ENCODE results near the gene MN1. TPM values are rescaled to one million over a fixed set of nuclear protein-coding genes. Genes with fewer than 3 reads are reported as not detected.

The MN1 gene
- total and polyA plus RNA-seq, 2 experiments from 2014 or later: 7.8 to 45.8 TPM

DNA sequence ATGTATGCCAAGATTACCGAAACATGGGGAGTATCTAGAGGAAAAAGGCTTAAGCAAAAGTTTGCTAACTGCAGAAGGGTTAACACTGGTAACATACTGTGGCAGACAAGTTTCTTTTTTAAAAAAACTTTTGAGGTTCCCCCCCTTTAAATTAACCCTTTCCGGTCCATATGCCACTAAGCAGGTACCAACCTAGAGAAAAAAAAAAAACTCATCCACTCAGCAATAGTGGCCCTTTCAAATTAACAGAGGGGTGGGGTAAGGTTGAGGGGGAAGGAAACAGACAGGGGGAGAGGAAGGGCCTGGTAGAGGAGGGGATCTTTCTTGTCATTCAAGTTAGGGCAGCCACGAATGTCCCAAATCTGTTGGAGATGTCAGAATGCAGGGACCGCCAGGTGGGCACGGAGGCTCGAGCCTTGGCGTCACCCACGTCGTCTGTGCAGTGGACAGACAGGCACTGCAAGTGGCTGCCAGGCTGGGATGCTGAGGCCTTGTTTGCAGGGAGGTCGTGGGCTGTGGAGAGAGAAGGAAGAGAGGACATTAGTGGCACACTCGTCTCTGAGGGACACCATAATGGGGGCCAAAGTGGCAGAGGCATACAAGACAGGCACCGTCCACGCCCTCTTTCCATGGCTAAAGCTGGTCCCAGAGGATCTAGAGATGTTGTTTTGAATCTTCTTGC, 50.8 kb downstream of the MN1 start:
- H3K36me3 ChIP-seq: no peaks in the 10 kb centered on the region
- H3K4me3 ChIP-seq: no peak overlapping the region
- H3K27ac ChIP-seq: no peak overlapping the region
- H3K27me3 ChIP-seq: no peaks in the 10 kb centered on the region
- TF ChIP-seq, protein P1, sequence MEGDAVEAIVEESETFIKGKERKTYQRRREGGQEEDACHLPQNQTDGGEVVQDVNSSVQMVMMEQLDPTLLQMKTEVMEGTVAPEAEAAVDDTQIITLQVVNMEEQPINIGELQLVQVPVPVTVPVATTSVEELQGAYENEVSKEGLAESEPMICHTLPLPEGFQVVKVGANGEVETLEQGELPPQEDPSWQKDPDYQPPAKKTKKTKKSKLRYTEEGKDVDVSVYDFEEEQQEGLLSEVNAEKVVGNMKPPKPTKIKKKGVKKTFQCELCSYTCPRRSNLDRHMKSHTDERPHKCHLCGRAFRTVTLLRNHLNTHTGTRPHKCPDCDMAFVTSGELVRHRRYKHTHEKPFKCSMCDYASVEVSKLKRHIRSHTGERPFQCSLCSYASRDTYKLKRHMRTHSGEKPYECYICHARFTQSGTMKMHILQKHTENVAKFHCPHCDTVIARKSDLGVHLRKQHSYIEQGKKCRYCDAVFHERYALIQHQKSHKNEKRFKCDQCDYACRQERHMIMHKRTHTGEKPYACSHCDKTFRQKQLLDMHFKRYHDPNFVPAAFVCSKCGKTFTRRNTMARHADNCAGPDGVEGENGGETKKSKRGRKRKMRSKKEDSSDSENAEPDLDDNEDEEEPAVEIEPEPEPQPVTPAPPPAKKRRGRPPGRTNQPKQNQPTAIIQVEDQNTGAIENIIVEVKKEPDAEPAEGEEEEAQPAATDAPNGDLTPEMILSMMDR (IDR thresholded peaks at IDR 0.05; ENCODE audit: low read depth, low read length): no peak
- DNase-seq (ENCODE audit: low read depth in 1 of 2, low spot score in 1 of 2): peak in 1 of 2 donors; percentile 37
- H3K9me3 ChIP-seq (ENCODE audit: low read depth): no peaks in the 10 kb centered on the region
- peaks cover 13% of the 10 kb centered on the region for H3K4me1 ChIP-seq (ENCODE audit: low read depth)

DNA sequence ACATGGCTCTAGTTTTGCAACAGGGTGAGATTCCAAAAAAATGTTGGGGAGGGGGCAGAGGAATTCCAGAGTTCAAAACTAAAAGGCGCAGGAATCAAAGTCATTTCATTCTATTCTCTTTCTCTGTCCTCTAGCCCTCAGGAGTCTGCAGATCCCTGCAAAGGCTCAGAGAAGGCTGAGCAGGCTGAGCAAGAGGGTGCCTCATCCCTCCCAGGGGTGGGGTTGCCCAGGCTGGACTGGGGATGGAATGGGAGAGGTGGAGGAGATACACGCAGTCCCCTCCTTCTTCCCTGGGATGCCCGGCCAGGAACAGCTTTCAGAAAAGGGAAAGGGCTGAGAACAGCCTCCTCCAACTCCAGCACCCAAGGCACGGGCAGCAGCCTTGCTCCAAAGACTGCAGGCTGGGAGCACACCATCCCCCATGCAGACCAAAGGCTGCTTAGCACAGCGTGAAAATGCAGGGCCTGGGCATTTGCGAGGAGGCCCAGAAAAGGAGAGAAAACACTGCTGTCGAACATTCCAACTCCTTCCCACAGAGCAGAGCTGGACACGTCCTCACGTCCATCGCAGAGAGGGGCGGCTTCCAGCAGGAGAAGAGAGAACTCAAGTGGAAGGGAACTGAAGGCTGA, 51.8 kb downstream of the MN1 start:
- TF ChIP-seq, protein P1 (IDR thresholded peaks at IDR 0.05; ENCODE audit: low read depth, low read length): no peak
- H3K36me3 ChIP-seq: no peaks in the 10 kb centered on the region
- no peaks in the 10 kb centered on the region for H3K27me3 ChIP-seq
- DNase-seq (ENCODE audit: low read depth in 1 of 2, low spot score in 1 of 2): peak; percentile 67 to 69
- no peak overlapping the region for H3K4me3 ChIP-seq
- peak overlapping the region; percentile 41 for H3K27ac ChIP-seq
- H3K4me1 ChIP-seq (ENCODE audit: low read depth): peaks cover 13% of the 10 kb centered on the region
- no peaks in the 10 kb centered on the region for H3K9me3 ChIP-seq (ENCODE audit: low read depth)

- Histone ChIP-seq H3K9me3 (ENCODE audit: low read depth) (no peaks in the 10 kb centered on the region), H3K27me3 (peaks cover 6% of the 10 kb centered on the region), H3K4me1 (ENCODE audit: low read depth) (peaks cover 13% of the 10 kb centered on the region), H3K36me3 (no peaks in the 10 kb centered on the region), H3K27ac (no peak overlapping the region), H3K4me3 (no peak overlapping the region)
- DNase-seq (ENCODE audit: low read depth in 1 of 2, low spot score in 1 of 2): peak in 1 of 2 donors; percentile 81
- TF ChIP-seq, protein P1 (IDR thresholded peaks at IDR 0.05; ENCODE audit: low read depth, low read length): no peak
Measured at GRCh38 chr22:27748751-27749191, 52.8 kb downstream of the MN1 start.

DNA sequence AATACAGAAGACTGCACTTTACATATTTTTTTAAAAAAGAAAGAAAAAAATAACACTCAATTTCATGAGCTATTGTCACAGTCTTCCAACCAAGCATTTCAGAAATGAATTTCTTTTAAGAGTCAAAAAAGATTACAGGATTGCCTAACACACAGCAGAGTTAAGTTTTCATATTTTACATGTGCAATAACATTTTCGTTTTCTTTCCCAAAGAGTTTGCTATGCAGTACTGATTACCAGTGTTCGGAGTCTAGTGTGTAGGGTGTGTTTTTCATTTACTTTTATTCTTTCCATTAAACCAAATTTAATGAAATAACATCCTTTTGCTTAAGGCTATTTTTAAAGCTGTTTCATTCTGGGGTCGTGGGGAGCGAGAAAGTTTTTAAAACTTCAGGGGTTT, 53.2 kb downstream of the MN1 start:
- Histone ChIP-seq H3K4me3 (no peak overlapping the region), H3K36me3 (no peaks in the 10 kb centered on the region), H3K9me3 (ENCODE audit: low read depth) (no peaks in the 10 kb centered on the region), H3K4me1 (ENCODE audit: low read depth) (peaks cover 13% of the 10 kb centered on the region), H3K27me3 (peaks cover 9% of the 10 kb centered on the region), H3K27ac (no peak overlapping the region)
- DNase-seq (ENCODE audit: low read depth in 1 of 2, low spot score in 1 of 2): peak in 1 of 2 donors; percentile 63
- TF ChIP-seq, protein P1 (IDR thresholded peaks at IDR 0.05; ENCODE audit: low read depth, low read length): no peak

DNA sequence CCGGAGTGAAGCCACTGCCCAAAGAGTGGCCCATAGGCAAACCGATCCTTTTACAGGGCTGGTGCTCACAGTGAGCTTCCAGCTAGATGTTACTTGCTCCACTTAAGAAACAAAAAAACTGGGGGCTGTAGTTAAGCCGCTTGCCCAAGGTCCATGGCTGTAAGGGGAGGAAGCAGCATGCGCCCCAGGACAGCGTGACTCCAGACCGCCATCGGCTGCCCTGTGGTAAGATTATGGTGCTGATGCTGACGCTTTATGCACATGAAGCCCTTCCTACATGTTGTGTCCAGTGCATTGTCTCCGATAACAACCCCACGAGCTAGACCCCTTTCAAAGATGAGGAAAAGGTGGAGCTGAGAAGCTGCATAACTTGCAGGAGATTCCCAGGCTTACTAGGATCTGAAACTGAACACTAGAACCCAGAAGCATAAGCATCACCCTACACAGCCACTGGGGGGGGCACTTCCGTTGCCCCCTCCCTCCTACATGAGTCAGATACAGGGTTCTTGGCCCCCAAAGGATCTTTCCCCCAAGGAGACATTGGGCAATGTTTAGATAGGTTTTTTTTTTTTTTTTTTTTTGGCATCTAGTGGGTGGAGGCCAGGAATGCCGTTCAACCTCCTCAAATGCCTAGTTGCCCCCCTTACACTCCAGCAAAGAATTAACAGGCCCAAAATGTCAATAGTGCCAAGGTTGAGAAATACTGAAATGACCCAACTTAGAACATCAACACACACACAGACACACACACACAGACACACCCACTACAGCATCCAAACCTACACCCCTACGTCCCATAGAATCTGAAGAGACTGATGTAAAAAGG, 53.9 kb downstream of the MN1 start:
- peak in 1 of 2 donors; percentile 66 for DNase-seq (ENCODE audit: low read depth in 1 of 2, low spot score in 1 of 2)
- H3K4me1 ChIP-seq (ENCODE audit: low read depth): peaks cover 13% of the 10 kb centered on the region

More for the DNA sequence above, 53.9 kb downstream of the MN1 start:
- no peak overlapping the region for H3K4me3 ChIP-seq
- no peaks in the 10 kb centered on the region for H3K36me3 ChIP-seq
- peaks cover 14% of the 10 kb centered on the region for H3K27me3 ChIP-seq
- H3K9me3 ChIP-seq (ENCODE audit: low read depth): no peaks in the 10 kb centered on the region
- TF ChIP-seq, protein P1 (IDR thresholded peaks at IDR 0.05; ENCODE audit: low read depth, low read length): peak; percentile 42
- no peak overlapping the region for H3K27ac ChIP-seq
